Suppressor macrophage treated with lipopolysaccharide for 1 hour (primary cell): ENCODE data around the gene RPP25L.
A peak's percentile ranks its signal among the peaks of the same experiment; 100 is the strongest.

Experiments used
- DNase-seq, 3 donors: peaks; one replicate each; pipeline ENCODE4 v3.0.0-alpha.2; 2020 to 2022

The RPP25L gene

DNA sequence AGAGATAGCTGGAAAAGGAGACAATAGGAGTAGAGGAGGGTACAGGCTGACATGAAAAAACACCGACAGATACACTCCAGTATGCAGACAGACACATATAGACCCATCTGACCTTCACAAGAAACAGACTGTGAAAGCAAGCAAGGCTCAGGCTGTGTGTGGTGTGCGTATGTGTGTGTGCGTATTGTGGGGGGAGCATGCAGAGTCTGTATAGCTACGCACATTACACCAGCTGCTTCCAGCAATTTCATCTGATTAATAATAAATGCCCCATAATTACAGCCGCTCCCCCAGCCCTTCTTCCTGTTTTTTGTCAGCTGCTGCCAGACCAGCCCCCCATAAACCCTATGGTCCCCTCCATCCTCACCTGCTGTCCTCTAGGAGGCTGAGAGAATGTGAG lies 29.1 kb downstream of the RPP25L start:
- no peak for DNase-seq

DNA sequence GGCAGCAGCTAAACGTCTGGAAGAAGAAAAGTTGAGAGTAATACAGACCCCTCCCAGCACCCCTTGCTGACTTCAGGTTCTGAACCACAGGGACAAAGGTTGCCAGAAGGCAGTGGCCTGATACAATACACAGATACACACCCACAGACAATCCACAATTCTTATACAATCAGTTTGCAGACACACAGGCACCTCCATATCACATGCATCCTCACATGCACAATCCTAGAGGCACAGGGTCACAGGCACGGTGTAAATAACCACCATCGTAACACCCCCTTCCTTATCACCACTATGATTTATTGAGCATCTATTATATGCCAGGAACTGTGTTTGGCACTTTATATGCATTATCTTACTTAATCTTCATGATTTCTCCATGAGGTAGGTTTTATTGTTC lies 30.6 kb downstream of the RPP25L start:
- DNase-seq: no peak

DNA sequence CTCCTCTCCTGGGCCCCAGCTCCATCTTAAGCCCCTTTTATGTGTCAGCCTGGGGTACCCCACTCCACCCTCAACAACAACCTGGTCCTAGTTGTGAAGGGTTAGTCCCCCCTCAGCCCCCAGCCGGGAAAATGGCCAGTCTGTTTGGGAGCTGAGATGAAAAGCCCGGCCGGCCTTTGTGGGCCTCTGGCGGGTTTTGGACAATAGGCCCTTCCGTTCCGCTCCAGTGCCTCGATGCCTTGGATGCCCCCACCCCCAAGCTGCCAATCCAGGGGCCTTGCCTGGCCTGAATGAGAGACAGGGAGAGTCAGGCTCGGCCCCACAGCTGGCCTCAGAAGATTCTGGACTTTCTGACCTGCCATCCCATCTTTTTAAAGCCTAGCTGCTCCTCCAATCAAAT lies 31.5 kb downstream of the RPP25L start:
- DNase-seq: no peak

DNA sequence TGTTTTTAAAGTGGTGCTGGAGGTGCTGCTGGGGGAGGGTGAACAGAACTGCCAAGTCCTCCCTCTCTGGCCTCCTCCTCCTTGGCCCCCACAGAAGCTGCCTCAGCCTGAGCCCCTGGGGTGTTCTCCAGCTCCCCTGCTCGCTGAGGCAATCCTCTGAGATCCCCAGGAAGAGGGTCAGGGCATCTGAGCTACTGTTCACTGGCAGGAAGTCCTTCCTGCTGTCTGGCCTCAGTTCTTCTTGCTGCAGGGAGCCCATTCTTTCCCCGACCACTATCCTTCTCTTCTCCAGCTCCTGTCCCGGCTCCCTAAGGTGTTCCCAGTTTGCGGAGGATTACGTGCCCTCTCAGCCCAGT lies 32.1 kb downstream of the RPP25L start:
- DNase-seq: no peak

DNA sequence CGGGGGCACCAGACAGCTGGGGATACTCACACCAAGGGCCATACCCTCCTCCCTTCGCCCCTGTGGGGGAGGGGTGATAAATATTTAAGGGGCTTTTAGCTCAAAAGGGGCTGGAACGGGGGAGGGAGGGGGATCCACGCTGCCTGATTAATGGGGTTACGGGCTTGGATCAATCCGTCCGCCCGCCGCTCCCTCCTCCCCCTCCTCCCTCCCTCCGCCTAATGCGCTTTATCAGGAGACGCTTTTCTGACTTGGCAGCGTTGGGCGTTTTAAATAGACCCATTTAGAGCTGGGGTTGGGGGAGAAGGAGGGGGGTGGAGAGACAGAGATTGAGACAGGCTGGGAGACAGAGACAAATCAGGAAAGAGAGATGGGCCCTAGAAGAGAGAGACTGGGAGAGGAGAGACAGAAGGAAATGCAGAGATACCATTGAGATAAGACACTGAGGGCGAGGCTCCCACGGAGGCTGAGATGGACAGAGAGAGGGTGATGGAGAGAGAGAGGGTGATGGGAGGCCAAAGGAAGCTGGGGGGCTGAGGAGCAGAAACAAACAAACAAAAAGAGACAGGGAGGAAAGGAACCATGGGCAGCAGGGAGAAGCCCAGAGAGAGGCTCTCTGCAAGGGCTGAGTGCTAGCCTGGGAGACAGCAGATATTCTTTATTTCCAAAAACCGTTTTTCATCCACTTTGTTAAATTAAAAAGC lies 32.6 kb downstream of the RPP25L start:
- DNase-seq: no peak

DNA sequence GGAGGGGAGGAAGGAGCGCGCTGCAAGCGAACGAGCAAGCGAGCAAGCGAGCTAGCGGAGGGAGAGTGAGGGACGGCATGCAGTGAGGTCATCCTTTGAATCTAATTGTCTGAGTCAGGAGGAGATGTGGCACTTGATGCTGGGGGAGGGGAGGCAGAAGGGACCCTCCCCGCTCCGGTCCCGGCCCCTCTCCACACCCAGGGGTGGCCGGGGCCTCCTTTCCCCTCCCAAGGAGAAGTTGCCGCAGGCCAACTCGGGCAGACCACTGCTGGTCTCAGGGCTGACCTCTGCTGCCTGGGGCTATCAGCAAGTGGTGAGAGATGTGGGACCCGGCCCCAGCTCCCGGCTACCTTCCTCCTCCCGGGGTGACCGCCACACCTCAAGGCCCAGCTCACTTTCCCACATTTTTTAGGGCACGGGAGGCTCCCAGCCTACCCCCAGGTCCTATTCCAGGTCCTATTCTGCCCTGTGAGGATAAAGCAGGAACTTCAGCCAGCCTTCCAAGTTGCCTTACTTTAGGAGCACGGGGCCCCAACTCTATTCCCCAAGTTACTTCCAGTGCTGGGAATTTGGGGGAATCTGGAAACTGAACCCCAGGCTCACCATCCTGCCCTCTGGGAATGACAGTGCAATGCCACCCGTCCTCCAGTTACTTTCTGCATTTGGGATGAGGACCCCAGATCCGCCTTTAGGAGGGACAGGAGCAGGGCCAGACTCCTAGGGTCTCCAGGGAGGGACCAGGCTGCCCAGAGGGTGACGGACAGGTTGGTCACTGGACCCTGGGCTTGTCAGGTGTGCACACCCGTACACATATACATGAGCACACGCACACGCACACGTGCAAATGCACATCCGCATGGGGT lies 33.4 kb downstream of the RPP25L start:
- DNase-seq: peak; percentile 38 to 55 (median 43)

DNA sequence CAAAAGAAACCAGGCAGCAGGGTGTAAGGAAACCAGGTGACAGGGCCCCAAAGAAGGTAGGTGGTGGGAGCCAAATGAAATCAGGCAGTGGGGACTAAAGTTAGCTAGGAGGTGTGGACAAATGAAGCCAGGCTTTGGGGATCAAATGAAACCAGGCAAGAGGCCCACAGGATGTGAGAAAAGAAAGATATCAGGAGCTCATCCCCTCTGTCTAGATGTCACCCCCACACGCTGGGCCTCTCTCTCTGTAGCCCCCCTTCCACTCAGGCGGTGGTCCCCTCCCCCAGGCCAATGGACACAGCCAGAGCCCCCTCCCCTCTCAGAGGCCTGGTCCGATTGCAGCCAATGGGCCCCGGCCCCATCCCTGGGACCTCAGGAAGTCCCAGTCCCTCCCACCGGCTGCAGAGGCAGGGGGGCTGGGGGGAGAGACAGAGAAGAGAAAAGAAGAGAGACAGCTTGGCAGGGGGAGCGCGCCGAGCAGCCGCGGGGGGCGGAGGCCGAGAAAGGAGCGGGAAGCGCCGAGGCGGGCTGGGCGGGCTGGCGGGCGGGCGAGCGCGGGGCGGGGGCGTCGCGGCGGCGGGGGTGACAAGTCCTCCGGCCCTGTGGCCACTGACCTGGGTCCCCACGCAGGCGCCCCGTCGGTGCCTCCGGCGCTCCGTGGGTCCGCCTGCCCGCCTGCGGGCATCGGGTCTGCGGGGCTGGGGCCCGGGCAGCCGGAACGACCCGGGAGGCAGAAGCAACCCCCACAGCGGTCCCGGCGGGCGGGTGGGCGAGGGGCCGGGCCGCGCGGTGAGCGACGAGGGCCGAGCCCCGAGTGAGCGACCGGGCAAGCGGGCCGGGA lies 34.3 kb downstream of the RPP25L start:
- no peak for DNase-seq

DNA sequence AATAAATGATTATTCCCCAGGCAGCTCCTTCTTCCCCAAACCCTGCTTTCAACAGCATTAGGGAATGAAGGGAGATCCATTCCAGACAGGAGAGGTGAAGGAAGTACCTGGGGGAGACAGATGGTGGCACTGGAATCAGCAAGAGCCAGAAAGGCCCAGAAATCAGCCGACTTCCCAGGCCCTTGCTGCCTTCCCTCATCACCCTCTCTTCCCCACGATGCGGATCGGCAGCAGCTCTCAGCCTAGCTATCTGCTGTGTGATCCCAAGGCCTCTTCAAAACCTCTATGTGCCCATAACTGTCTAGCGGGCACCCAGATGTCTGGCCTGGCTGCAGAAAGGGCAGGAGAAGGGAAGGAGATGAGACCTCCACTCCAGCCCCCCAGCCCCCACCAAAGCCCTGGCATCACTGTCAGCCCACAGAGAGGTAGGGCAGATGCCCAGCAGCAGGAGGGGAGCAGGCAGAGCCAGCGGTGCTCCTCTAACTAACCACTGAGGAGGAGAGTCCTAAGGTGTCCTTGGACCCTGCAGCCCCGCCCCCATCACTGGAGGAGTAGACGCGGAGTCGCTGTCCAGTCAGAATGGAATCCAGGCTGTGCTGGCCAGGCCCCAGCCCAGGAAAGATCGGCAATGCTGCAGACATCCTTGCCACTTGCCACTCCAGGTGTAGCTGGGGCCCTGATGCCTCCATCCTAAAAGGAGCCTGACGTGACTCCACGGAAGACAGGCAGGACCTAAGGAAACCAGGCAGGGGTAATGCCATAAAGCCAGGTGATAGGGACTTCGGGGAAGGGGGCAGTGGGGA lies 35.1 kb downstream of the RPP25L start:
- no peak for DNase-seq

DNA sequence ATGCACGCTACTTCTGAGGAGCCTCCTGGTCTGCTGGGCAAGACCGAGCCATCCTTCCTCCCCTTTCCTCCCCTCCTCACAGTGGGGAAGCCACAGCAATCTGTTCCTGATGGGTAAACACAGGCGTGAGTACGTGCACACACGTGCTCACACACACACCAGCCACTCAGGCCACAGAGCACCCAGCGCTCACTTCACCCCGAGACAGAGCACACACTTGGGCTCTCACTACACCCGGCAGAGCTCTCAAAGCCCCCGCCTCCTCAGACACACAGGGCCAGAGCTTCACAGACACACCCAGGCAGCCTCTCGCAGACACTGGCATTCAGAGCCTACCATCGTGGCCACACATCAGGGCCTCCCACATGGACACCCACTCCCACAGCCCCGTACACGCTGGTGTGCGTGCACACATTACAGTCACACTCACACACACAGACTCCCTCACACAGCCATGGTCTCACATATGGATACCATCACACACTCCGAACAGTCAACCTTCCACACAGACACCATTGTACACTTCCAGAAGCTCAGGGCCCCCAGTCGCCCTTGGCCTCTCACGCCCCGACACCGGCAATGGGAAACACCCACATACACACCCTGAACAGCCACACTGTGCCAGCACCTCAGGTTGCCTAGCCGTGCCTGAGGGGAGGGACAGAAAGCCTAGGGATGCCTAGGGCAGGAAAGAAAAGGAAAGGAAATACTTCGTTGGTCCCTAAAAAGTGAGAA lies 35.9 kb downstream of the RPP25L start:
- no peak for DNase-seq

DNA sequence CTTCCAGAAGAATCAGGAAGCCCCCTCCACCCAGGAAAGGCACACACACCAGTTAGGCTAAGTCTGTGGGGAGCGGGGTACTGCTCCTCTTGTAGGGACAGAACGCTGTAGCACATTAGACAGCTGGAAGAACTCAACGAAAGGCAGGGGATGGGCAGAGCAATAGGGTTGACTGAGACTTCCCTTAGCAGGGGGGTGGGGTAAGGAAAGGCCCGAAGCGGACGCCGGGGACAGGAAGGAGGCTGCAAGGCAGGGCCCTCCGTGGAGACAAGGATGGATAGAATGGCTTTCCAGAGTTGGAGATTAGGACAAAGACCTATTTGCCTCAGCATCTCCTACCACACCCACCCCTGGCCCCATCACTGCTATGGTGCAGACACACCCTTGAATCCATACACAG lies 36.7 kb downstream of the RPP25L start:
- DNase-seq: no peak

DNA sequence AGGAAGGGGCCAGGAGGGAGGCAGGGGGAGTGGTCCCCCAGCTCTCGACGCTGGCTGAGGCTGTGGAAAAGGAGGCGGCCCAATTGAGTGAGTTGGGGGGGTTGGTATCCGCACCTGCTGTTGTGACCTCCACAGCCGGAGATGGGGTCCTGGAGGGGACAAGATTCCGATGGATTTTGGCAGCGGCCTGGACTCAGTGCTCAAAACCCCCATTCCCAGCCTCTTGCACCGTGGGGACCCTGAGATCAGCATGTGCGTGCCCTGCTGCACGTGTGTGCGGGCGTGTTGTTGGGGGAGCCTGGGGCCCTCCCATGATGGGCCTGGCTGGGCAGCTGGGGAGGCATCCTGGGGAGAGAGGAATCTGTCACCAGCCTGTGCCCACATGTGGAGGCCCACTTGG lies 37.3 kb downstream of the RPP25L start:
- DNase-seq: no peak

DNA sequence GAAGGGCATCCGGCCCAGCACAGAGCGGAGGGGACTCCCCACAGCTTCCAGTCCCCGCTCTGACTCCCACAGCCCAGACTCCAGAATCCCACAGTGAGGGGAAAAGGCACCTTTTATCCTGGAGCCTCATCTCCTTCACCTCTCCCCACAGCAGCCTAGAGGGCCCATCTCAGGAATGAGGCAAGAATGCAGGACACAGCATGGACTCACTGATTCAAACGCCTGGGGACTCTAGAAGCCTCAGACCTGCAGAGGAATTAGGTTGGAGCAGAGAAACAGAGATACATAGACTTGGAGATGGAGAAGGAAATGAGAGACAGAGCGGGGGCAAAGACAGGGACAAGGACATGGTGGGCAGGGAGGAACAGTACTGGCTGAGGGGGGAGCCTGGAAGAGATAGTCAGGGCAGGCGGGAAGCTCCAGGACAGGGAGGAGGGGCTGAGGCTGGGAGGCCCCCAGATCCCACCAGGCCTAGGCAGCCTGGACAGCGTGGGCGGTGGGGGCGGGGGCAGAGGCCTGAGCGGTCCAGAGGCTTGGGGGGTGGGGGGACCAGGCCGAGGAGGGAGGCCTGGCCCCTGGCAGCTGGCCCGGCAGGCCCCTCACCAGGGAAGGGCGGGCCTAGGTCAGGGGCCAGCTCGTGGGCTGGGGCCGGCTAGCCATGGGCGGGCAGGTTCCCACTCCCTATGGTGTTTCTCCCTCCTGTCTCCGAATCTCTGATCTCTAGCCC lies 38.1 kb downstream of the RPP25L start:
- no peak for DNase-seq

DNA sequence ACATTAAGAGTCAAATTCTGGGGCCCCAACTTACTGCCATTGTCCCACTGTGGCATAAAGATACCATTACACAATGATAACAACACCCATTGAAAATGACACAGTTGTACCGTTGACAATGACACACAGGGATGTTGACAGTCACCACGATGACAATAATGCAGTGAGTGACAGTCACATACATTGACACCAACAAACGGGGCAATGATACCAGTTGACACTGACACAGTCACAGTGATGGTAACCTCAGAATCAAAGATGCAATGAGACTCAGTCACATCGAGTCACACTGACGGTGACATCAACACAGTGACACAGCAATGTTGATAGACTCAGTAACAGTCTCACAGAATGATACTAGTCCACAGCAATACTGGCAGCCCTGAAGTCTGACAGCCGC lies 39.3 kb downstream of the RPP25L start:
- peak; percentile 13 to 49 (median 13) for DNase-seq

DNA sequence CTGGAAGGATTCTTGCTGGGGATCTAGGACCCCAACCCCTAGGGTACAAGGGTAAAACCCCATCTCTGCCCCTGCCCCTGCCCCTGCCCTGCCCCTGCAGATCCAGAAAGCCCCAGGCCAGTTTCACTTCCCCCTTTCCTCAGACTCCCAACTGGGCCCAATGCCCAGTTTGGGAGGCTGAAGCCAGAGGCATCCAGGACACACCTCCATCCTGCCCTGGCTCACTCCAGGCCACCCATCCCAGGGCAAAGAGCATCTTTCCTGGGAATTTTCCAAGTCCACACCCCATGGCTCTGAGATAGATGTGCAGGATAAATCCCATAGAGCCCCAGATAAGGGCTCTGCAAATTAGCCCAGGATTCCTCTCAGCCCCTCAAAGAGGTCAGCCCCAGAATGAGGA lies 39.8 kb downstream of the RPP25L start:
- peak; percentile 59 to 80 (median 61) for DNase-seq

DNA sequence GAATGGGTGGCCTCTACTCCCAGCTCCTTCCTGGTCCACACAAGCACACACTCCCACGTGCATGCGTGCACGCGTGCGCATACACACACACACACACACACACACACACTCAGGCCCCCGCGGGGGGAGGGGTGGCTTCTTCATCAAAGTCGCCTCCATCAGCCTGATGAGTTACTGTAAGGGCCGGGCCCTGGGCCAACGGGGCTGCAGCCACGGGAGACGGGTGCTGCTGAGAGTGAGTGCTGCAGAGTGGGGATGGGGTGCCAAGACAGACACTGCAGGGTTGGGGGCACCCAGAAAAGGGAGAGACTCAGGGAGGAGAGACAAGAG lies 40.5 kb downstream of the RPP25L start:
- DNase-seq: no peak

DNA sequence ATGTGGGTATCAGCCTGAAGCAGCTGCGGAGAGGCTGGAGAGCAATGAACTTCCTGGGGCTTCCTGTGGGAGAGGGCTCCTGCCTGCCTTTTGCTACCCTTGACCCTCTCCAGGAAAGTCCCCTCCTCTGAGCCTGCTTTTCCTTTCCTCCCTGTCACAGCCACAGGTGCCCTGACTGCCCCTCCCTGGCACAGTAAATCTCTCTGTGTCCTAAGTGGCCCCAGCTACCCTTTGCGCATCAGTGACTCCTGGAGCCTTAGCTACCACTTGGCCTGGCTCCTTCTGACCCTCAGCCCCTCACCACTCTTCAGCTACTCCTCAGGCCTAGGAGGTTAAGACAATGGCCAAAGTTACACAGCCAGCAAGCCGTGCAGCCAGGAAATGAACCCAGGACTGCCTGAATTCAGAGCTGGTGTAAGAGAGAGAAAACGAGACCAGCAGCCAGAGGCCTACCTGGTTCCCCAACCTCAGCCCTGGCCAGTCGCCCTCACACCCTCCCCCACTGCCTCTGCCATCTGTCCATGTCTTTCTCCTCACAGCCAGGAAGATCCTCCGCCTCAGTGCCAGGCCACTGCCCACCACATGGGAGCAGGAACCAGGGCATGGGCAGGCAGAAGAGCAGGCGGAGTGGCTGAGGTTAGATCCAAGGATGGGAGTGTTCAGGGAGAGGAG lies 41.0 kb downstream of the RPP25L start:
- no peak for DNase-seq

DNA sequence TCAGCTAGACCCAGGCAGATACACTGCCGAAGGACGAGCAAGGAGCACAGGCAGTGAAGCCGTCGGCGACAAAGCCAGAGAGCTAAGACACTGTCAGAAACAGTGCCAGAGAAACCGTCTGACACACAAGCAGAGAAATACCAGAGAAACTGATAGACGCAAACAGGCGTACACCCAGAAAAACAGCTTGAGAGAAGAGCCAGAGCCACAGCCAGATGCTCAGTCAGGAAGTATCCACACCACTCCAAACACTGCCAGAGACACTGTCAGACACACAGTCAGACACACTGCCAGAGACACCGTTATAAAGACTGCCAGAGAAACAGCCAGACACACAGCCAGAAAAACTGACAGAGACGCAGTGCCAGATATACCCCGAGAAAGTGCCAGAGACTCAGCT lies 41.5 kb downstream of the RPP25L start:
- DNase-seq: no peak

DNA sequence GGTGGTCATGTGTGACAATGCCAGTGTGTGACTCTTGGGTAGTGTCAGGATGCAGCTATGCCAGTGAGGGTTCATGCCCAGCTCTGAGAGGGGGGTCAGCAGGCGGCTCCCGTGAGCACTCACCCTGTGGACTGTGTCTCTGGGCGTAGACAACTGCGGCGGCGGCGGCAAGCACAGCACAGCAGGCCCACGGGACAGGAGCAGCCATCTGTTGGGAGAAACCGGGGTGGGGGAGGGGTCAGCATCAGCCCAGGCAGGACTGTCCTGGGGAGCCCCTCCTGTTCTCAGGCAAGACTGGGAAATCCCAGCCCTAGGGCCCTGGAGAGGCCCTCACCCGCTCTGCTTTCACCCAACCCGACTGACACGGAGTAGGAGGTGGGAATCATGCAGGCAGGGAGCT lies 43.1 kb downstream of the RPP25L start:
- no peak for DNase-seq

DNA sequence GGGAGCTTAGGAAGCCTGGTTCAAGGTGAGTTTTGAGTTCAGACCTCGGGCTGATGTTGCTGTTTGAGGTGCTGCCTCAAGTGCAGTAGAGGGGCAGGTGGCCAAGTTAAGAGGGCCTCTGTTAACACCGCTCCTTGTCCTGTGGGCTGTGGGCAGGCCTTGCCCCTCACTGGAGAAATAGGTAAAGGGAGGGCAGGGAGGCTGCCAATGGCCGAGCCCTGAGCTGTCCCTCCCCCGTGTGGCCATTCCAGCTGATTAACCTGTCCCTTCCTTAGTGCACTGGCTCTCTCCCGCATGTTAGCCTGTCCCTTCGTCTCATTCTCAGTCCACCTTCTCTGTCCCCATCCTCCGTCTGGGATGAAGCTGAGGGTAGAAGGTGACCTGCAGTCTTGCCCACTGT lies 43.8 kb downstream of the RPP25L start:
- no peak for DNase-seq

DNA sequence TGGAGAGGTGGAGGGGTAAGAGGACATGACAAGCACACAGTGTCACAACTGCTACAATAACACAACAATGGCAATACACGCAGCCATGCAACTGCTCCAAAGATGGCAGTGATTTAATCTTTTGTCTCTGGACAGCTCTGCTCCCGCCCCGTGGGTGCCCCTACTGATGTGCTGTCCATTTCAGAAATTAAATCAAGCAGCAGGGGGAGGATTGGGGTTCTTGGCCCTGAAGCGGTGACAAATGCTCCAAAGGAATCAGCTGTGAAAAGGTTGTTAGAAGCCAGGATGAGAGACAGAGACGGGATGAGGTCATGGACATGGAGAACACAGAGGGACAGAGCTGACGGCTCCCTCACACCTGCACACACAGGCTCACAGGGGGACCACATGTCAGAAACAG lies 44.9 kb downstream of the RPP25L start:
- DNase-seq: no peak

DNA sequence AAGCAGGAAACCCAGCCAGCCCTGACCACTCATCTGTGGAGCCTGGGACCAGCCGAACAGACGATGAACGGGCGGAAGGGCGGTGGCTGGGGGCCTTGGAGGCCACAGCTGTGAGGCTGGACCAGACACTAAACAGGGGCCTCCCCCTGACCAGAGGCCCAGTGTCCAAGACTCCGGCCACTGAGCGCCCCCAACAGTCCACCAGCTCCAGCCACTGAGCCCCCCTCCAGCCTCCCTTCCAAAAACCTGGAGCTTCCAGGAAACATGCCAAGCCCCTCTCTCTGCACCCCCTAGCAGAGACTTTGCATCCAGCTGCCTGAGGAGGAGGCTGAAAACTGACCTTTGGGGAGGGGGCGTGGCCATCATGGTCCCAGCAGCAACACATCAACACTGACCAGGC lies 45.6 kb downstream of the RPP25L start:
- no peak for DNase-seq
